ENCODE measurements around the gene OBSCN.

DNA sequence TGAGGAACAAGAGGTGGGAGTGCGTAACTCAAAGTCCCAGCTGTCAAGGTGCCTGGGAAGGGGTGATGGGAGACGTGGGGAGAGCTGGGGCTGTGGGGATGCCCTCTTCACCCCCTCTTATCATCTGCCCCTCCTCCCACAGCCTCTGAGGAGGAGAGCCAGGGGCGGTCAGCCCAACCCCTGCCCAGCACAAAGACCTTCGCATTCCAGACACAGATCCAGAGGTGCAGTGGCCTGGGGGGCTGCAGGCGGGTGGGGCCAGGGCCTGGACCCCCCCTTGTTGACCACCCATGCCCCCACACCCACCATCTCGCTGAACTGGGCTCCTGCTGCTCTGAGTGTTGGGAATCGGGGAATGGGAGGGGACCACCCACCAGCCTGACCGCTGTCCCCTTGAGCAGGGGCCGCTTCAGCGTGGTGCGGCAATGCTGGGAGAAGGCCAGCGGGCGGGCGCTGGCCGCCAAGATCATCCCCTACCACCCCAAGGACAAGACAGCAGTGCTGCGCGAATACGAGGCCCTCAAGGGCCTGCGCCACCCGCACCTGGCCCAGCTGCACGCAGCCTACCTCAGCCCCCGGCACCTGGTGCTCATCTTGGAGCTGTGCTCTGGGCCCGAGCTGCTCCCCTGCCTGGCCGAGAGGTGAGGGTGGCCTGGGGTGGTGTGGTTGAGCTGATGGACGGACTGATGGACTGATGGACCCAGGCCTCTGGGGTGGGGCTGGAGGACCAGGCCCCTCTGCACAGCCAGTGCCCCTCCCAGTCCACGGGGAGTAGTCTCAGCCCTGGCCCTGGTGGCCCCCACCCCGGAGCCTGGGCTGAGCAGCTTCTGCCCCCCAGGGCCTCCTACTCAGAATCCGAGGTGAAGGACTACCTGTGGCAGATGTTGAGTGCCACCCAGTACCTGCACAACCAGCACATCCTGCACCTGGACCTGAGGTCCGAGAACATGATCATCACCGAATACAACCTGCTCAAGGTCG, 169.1 kb downstream of the OBSCN start:
- TF ChIP-seq POLR2AphosphoS5 (IDR thresholded peaks at IDR 0.05; ENCODE audit: low read depth) = no peak
- TF ChIP-seq, protein P1, sequence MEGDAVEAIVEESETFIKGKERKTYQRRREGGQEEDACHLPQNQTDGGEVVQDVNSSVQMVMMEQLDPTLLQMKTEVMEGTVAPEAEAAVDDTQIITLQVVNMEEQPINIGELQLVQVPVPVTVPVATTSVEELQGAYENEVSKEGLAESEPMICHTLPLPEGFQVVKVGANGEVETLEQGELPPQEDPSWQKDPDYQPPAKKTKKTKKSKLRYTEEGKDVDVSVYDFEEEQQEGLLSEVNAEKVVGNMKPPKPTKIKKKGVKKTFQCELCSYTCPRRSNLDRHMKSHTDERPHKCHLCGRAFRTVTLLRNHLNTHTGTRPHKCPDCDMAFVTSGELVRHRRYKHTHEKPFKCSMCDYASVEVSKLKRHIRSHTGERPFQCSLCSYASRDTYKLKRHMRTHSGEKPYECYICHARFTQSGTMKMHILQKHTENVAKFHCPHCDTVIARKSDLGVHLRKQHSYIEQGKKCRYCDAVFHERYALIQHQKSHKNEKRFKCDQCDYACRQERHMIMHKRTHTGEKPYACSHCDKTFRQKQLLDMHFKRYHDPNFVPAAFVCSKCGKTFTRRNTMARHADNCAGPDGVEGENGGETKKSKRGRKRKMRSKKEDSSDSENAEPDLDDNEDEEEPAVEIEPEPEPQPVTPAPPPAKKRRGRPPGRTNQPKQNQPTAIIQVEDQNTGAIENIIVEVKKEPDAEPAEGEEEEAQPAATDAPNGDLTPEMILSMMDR (IDR thresholded peaks at IDR 0.05; ENCODE audit: insufficient read depth, low read length) = no peak
- TF ChIP-seq, protein P2, sequence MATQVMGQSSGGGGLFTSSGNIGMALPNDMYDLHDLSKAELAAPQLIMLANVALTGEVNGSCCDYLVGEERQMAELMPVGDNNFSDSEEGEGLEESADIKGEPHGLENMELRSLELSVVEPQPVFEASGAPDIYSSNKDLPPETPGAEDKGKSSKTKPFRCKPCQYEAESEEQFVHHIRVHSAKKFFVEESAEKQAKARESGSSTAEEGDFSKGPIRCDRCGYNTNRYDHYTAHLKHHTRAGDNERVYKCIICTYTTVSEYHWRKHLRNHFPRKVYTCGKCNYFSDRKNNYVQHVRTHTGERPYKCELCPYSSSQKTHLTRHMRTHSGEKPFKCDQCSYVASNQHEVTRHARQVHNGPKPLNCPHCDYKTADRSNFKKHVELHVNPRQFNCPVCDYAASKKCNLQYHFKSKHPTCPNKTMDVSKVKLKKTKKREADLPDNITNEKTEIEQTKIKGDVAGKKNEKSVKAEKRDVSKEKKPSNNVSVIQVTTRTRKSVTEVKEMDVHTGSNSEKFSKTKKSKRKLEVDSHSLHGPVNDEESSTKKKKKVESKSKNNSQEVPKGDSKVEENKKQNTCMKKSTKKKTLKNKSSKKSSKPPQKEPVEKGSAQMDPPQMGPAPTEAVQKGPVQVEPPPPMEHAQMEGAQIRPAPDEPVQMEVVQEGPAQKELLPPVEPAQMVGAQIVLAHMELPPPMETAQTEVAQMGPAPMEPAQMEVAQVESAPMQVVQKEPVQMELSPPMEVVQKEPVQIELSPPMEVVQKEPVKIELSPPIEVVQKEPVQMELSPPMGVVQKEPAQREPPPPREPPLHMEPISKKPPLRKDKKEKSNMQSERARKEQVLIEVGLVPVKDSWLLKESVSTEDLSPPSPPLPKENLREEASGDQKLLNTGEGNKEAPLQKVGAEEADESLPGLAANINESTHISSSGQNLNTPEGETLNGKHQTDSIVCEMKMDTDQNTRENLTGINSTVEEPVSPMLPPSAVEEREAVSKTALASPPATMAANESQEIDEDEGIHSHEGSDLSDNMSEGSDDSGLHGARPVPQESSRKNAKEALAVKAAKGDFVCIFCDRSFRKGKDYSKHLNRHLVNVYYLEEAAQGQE (IDR thresholded peaks at IDR 0.05; ENCODE audit: insufficient replicate concordance, low read depth) = no peak

Measured in HL-60 (cell line).